Retinal pigment epithelial cell (primary cell): ENCODE data around the gene SLC13A1.
A peak's percentile ranks its signal among the peaks of the same experiment; 100 is the strongest.

ENCODE experiments used
- DNase-seq: peaks from one replicate; pipeline ENCODE4 v3.0.0-alpha.2; 2010; ENCODE audit warnings: low read depth
- H3K4me3 ChIP-seq: 2 replicates; pipeline ENCODE4 v1.5.1; 2011; ENCODE audit warnings: mild to moderate bottlenecking, low read length, control low read depth, moderate library complexity
- TF ChIP-seq, protein P1 (sequence below): conservative IDR thresholded peaks from 2 replicates; pipeline ENCODE4 v1.5.1; 2011; ENCODE audit warnings: low read depth, low read length, control low read depth, inconsistent platforms

SLC13A1 gene

DNA sequence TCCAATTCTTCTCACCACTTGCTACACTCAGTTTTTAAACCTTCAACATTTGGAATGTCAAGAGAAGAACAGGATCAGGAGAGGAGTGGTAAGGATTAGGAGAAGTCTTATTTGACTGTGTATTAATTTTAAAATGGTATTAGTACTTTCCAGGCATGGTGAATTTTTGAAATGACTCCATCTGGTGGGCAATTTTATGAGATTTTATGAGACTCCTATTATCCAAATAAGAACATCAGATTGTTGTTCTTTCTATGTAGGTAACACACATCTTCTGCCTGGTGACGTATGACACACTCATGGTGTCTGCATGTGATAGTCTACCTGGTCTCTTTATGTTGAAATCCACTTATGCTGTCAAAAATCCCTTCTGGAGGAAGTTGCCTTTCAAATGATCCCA, 51.0 kb downstream of the SLC13A1 start:
- H3K4me3 ChIP-seq = no peak overlapping the region
- no peak for DNase-seq
- TF ChIP-seq, protein P1, sequence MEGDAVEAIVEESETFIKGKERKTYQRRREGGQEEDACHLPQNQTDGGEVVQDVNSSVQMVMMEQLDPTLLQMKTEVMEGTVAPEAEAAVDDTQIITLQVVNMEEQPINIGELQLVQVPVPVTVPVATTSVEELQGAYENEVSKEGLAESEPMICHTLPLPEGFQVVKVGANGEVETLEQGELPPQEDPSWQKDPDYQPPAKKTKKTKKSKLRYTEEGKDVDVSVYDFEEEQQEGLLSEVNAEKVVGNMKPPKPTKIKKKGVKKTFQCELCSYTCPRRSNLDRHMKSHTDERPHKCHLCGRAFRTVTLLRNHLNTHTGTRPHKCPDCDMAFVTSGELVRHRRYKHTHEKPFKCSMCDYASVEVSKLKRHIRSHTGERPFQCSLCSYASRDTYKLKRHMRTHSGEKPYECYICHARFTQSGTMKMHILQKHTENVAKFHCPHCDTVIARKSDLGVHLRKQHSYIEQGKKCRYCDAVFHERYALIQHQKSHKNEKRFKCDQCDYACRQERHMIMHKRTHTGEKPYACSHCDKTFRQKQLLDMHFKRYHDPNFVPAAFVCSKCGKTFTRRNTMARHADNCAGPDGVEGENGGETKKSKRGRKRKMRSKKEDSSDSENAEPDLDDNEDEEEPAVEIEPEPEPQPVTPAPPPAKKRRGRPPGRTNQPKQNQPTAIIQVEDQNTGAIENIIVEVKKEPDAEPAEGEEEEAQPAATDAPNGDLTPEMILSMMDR = peak; percentile 3

DNA sequence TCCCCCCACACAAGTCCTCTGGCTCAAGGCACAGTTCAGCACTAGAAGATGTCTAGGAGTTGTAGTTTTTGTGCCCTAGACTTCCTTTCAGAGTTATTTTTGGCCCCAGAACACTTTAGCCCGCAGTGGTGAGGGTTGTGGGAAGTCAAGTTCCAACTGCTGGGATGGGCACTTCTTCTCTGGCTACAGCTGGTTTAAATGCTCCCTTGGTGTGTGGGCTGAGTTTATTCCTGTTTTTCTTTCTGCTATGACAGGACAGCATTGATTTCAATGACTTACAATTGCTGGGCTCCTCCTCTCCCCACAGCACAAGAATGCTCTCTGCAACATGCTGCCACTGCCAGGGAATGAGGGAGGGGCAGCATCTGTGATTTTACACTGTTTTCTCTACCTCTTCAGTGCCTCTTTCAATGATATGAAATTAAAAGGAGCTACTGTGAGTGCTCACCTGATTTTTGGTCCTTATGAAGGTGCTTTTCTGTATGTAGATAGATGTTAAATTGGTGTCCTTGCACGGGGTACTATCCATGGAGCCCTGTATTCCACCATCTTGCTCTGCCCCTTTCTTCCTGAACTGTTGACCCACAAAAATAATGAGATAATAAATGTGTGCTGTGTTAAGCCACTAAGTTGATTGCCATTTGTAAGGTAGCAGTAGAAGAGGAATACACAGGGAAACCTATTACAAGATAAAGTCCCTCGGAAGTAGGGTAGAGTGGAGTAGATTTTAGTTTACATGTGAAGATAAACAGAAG, 56.3 kb downstream of the SLC13A1 start:
- TF ChIP-seq, protein P1 = no peak
- no peak for DNase-seq
- no peak overlapping the region for H3K4me3 ChIP-seq

DNA sequence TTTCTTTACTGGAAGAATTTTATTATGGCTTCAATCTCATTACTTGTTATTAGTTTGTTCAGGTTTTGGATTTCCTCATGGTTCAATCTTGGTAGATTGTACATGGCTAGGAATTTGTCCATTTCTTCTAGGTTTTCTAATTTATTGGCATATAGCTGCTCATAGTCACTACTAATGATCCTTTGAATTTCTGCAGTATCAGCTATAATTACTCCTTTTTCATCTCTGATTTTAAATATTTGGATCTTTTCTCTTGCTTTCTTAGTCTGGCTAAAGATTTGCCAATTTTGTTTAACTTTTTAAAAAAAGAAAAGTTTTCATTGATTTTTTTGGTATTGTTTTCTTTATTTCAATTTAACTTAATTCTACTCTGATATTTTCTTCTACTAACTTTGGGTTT, 59.2 kb downstream of the SLC13A1 start:
- TF ChIP-seq, protein P1 = no peak
- no peak overlapping the region for H3K4me3 ChIP-seq
- DNase-seq = no peak

DNA sequence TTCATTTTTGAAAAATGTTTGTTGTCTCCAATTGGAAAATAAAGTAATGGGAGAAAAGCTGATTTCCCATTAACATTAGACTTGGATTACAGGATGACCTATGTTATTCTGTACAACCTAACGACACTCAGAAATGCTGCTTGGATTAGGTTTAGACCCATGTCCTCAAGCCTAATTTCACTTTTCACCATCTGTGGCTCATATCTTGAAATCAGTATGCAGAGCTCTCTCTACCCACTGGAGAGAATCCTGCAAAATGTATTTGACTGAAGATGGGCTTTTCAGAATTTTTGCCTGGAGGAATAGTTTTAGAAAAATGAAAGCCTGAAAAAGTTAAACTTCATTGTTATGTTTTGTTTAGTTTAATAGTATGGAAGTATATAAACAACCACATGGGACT, 63.8 kb downstream of the SLC13A1 start:
- H3K4me3 ChIP-seq = no peak overlapping the region
- no peak for DNase-seq
- TF ChIP-seq, protein P1 = no peak

DNA sequence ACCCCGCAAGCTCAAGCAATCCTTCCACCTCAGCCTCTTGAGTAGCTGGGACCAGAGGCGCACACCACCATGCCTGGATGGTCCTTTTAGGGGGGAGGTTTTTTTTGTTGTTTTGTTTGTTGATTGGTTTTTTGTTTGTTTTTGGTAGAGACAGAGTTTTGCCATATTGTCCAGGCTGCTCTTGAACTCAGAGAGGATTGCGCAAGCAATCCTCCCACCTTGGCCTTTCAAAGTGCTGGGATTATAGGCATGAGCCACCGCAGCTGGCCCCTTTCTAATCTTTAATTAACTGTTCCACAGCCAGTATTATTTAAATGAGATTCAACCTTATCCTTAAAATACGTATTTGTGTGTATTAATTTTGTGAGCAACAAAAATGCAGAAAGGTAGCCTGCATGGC, 65.8 kb downstream of the SLC13A1 start:
- DNase-seq = no peak
- TF ChIP-seq, protein P1 = no peak
- no peak overlapping the region for H3K4me3 ChIP-seq

DNA sequence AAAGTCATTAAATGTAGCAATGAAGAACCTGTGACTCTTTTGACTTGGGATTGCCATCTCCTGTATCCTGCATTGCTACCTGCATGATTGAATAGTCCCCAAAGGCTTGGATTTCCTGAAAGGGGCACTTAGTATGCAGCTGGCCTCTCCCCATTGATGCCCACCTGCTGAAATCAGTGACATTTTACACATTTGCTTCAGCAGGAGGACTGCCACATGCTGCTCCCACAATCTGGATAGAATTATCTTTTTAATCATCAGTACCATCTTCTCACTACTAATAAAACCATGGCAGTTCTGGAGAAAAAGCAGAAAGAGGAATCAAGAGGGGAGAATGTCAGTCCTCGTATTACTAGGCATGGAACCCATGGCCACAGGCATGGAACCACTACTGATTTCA, 67.8 kb downstream of the SLC13A1 start:
- DNase-seq = no peak
- TF ChIP-seq, protein P1 = no peak
- H3K4me3 ChIP-seq = no peak overlapping the region

DNA sequence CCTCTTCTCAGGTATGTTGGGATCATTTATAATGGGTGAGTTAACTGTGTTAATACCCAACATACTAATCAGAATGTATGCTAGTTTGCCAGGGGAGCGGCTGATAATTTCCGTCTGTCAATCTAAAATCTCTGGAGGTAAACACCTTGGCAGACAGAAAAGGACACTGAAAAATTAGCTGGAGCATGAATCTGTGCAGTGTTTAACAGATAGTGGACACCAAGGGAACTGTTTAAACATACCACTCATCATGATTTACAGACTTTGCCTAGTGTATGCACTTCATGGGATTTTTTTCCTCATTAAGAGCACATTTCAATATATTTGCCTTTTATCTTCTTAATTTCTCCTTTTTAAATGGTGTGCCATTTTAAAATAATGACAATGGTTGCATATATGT, 68.2 kb downstream of the SLC13A1 start:
- TF ChIP-seq, protein P1 = no peak
- DNase-seq = no peak
- H3K4me3 ChIP-seq = no peak overlapping the region
